Measurements from ENCODE around the gene SLC35F4. TPM values are rescaled to one million over a fixed set of nuclear protein-coding genes. Genes with fewer than 3 reads are reported as not detected.

The SLC35F4 gene
- total and polyA plus RNA-seq, 2 donors (not counting 3 experiments of a cell fraction or from before 2014, with no cell fraction given) = not detected

DNA sequence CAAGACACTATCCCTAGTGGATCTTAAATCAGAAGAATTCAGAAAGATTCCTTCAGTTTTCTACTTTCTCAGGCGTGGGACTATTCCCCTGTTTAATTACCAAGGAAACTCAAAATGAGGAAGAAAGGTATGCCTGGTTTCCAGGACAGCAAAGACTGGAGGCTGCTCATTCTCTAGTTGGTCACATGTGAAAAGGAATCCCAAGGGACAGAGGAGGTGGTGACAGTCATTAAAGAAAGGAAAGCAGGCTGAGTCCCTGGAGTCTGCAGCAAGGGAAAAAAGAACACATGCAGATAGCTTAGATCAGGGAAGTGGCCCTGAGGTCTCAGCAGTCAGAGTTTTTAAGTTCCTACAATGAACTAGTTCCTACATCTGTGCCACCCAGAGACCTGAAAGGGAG, 206.8 kb downstream of the SLC35F4 start:
- no peaks in the 10 kb centered on the region for H3K79me2 ChIP-seq (ENCODE audit: control insufficient read depth, insufficient read depth, low read length)
- no peak overlapping the region for H2AFZ ChIP-seq (ENCODE audit: low read depth, low read length)
- ChIA-PET POLR2A (no interaction called here), CTCF (interaction anchor here (1.3 kb wide), 1 partner anchor 15 kb away, joined by 3 read pairs; no protein-coding TSS in a partner anchor)
- no peak overlapping the region for H3K4me2 ChIP-seq (ENCODE audit: insufficient read depth, low read length)
- no peaks in the 10 kb centered on the region for H3K27me3 ChIP-seq (ENCODE audit: control insufficient read depth in 2 of 2, insufficient read depth in 2 of 2, low read length in 2 of 2)
- no peaks in the 10 kb centered on the region for H3K36me3 ChIP-seq (ENCODE audit: control insufficient read depth in 2 of 2, extremely low read depth in 1 of 2, insufficient read depth in 2 of 2, low read length in 2 of 2)
- no peaks in the 10 kb centered on the region for H3K9me3 ChIP-seq (replicated peaks; ENCODE audit: control insufficient read depth, insufficient read depth, low read length)
- no peak overlapping the region for H3K27ac ChIP-seq (ENCODE audit: insufficient read depth, low read depth, low read length)
- H4K20me1 ChIP-seq (replicated peaks; ENCODE audit: control insufficient read depth, extremely low read depth, insufficient read depth, low read length) = no peaks in the 10 kb centered on the region
- intact Hi-C loops (cut with micrococcal nuclease) (no loop called here), dilution Hi-C loops (cut with MboI; ENCODE audit: extremely low pct_ligation_motif_present, low sequenced_read_pairs) (no loop called here)
- no peak overlapping the region for H3K9ac ChIP-seq (replicated peaks; ENCODE audit: extremely low read depth, insufficient read depth, low read length)
- no peak overlapping the region for H3K4me3 ChIP-seq (replicated peaks in 1 of 3; ENCODE audit: insufficient read depth in 1 of 3, low read depth in 1 of 3, low read length in 3 of 3)
- no peaks in the 10 kb centered on the region for H3K9me1 ChIP-seq (replicated peaks; ENCODE audit: control insufficient read depth, extremely low read depth, insufficient read depth, low read length)
- FAIRE-seq (no peak), DNase-seq (ENCODE audit: low read depth, low spot score) (no peak)
- TF ChIP-seq FOS (IDR thresholded peaks at IDR 0.05; ENCODE audit: borderline replicate concordance, insufficient read depth, low read length) = no peak
- TF ChIP-seq GATA2 (IDR thresholded peaks at IDR 0.05; ENCODE audit: insufficient read depth, insufficient read length, low read depth, low read length) = no peak
- TF ChIP-seq, protein P1, sequence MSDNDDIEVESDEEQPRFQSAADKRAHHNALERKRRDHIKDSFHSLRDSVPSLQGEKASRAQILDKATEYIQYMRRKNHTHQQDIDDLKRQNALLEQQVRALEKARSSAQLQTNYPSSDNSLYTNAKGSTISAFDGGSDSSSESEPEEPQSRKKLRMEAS (IDR thresholded peaks at IDR 0.05; ENCODE audit: insufficient read depth, insufficient read length) = no peak
- TF ChIP-seq, protein P2, sequence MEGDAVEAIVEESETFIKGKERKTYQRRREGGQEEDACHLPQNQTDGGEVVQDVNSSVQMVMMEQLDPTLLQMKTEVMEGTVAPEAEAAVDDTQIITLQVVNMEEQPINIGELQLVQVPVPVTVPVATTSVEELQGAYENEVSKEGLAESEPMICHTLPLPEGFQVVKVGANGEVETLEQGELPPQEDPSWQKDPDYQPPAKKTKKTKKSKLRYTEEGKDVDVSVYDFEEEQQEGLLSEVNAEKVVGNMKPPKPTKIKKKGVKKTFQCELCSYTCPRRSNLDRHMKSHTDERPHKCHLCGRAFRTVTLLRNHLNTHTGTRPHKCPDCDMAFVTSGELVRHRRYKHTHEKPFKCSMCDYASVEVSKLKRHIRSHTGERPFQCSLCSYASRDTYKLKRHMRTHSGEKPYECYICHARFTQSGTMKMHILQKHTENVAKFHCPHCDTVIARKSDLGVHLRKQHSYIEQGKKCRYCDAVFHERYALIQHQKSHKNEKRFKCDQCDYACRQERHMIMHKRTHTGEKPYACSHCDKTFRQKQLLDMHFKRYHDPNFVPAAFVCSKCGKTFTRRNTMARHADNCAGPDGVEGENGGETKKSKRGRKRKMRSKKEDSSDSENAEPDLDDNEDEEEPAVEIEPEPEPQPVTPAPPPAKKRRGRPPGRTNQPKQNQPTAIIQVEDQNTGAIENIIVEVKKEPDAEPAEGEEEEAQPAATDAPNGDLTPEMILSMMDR (IDR thresholded peaks at IDR 0.05; ENCODE audit: extremely low read depth in 1 of 2, insufficient read depth in 1 of 2, low read depth in 1 of 2, low read length in 2 of 2) = no peak
- no peak for TF ChIP-seq POLR2A (IDR thresholded peaks at IDR 0.05; ENCODE audit: low read depth, low read length)
- TF ChIP-seq POLR2AphosphoS5 (IDR thresholded peaks at IDR 0.05; ENCODE audit: insufficient read depth, low read depth, low read length) = no peak
- TF ChIP-seq JUN (IDR thresholded peaks at IDR 0.05; ENCODE audit: borderline replicate concordance, insufficient read depth, insufficient read length, low read depth) = no peak
- TF ChIP-seq MYC (IDR thresholded peaks at IDR 0.05; ENCODE audit: low read depth, low read length) = no peak
- no peak for TF ChIP-seq EZH2 (IDR thresholded peaks at IDR 0.05; ENCODE audit: borderline replicate concordance, low read depth, low read length, severe bottlenecking)
- H3K4me1 ChIP-seq (ENCODE audit: control insufficient read depth, extremely low read depth, insufficient read depth, low read length) = no peaks in the 10 kb centered on the region
- no TSS peak for BruUV-seq (replicated peaks)

Measured in endothelial cell of umbilical vein (primary cell).